IPS DF 19.7 (cell line): ENCODE results near the gene HOXA4.

Experiments used
- DNase-seq: peaks from one replicate; pipeline ENCODE4 v3.0.0-alpha.2; 2013; ENCODE audit warnings: low read depth, low spot score

Gene HOXA4

DNA sequence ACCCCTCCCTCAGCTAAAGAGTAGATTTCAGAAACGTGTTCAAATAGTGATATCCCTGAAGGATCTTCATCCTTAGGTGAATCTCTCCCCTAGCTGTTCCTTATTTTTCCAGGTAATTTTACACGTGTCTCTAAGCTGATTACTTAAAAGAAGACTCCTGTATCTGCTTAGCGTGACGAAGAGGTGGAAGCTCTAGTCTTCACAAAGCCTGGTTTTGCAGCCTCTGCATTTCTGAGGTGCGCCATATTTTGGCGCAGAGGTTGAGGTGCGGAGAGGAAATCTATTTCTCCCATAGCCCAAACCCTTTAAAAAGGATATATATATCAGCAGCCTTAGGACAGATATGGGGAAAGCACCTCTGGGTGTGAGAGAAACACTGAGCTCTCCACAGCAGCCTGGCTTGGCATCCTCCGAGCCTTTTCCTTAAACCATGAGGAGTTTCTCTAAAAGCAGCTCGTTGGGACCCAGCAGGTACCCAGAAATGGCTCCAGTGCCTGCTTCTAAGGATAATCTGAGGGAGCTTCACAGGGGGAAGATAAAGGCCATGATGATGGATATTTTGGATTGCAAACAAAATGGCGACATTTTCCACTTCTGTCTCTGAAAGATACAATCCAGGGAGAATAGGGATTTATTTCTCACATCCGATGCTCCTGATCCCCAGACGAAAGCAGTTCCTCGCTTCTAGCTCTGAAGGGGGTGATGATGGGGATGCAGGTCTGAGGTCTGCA is 25.1 kb downstream of the HOXA4 start:
- DNase-seq = no peak

DNA sequence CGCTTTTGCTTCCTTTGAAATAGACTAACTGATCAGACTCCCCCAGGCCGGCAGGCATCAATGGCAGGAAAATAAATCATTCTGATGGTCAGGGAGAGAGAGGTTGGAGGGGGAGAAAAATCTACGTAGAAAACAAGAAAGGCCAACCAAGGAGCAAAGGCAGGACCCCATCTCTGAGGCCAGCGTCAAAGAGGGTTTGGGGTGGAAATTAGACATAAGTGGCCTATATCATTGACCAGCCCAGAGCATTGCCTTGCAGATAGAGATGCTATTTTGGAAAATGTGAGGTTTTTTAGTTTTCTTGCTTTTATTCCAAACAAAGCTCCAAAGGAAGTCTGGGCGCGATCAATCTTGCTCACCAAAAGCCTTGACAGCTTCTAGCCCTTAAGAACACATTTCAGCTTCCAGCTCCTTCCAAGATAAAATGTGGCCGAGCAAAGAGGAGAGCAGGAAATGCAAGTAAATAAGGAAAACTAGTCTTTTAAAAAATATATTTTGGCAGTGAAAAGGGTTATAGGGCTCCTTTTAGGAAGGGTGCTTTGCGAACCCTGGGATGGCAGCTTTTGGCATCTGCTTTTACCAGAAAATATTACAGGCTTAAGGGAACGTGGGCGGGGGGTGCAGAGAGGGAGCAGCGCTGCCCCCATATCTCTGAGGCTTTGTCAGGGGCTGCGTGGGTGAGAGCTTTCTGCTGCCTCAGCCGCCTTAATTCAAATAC is 26.1 kb downstream of the HOXA4 start:
- DNase-seq = no peak

DNA sequence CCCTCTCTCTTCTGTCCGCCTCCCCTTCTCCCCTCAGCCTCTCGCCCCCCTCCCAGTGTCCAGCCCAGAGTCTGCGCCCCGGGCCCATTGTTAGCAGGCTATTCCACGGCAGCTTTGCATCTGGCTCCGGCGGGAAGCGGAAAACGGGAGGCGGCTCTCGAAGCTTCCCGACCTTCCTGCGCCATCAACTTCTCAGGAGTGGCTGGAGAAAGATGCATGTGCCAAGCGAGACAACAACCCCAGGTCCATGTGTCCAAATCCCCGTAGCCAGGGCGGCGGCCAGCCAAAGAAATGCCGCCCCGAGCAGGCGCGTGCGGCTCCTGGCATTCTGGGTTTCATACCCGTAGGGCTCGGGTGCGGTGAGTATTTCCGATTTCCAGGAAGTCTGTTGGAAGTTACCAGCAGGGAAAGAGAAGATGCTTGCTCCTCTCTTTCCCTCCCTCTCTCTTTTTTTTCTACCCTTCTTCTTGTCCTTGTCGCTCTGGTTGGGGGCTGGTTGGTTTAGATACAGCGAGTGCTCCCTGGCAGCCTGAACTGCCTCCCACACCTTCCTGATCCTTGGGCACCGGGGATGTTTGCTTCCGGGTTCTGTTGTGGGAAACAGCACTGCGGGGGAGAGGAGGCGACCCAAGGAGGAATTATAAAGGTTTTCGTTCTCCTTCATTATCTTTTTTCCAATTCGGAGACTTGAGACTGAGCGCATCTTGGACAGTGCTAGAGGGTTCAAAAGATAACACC is 26.9 kb downstream of the HOXA4 start:
- no peak for DNase-seq

DNA sequence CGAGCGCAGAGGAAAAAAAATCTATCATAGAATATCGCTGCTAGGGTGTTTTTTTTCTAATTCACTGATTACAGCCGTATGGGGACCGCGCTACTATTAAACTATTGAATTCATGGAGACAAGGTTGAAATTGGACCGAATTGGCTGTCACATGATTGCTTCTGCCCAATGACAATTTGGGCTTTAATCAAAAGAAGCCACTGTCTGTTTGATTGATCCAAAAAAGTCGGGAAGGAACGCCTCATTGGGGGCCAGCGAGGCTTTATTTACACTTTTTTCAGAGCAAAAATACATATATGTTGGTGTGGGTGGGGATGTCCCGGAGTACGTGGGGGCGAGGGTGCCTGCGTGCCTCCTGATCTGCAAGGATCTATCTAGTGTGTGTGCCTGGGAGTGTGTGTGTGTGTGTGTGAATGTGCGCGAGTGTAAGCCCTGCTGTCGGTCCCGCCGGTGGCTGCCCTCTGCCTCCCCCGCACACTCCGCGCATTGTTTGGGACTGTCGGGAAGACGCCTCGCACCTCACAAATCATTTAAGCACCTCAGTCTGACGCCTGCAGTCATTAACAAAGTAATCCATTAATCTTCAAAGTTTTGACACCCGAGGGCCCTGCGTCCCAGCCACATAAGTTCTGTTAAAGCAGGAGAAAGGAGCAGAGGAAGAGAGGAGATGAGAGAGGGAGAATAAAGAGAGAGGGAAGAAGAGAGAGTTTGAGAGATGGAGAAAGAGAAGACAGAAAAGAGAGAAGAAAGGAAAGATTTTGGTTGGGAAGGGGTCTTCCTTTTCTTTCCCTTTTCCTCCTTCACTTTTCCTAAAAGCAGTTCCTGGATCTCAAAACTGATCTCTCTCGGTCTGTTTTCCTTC is 27.7 kb downstream of the HOXA4 start, which contains the start of gene HOXA2:
HOXA2 (minus strand) TSS at position 103 of the 862 bp plus-strand sequence. CDS start 183 bp downstream, outside the sequence.
- DNase-seq = no peak

DNA sequence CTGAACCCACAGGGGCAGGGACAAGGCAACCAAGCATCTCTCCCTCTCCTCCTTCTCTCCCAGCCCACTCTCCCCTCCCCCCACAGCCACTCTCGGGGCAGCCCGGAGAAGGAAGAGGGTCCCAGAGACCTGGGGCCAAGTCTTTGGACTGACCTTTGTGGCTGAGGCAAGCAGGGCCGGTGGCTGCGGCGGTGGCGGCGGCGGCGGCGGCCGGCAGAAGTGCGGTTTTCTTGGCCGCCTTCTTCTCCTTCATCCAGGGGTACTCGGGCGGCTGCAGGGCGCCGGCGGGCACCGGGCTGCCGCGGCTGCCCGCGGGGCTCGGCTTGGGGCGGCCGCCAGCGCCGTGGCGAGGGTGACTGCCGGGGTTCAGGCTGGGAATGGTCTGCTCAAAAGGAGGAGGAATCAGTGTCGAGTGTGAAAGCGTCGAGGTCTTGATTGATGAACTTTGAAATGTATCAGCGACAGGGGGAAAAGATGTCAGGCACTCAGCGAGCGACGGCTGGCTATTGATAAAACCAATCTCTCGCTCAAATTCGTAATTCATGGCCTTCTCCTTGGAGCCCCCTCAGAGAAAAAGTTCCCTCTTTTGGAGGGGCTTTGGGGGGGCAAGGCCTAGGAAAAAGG is 28.5 kb downstream of the HOXA4 start:
- DNase-seq = no peak

DNA sequence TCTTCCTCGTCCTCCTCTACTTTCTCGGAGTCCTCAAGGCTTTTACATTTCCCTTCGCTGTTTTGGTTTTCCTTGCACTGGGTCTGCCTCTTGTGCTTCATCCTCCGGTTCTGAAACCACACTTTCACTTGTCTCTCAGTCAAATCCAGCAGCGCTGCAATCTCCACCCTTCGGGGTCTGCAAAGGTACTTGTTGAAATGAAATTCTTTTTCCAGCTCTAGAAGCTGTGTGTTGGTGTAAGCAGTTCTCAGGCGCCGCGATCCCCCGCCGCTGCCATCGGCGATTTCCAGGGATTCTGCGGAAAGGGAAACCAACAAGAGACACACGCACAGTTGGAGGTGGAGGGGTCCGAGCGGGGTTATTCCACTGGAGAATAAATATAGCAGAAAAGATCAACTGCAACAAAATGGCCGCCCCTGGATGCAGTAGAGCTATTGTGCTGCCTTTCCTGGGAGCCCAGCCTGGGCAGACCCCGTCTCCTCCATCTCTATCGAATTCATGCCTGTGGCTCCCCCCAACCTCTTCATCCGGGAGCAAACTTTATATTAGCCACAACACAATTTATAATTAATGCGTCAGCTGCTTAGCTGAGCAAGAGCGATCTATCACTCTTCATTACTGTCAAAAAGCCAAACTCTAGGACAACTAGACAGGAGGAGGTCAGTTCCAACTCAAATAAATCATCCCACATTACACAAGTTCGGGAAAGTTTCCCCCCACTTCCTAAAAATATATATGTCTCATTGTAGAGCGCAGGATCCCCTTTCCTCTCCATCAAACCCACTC is 29.2 kb downstream of the HOXA4 start:
- no peak for DNase-seq

DNA sequence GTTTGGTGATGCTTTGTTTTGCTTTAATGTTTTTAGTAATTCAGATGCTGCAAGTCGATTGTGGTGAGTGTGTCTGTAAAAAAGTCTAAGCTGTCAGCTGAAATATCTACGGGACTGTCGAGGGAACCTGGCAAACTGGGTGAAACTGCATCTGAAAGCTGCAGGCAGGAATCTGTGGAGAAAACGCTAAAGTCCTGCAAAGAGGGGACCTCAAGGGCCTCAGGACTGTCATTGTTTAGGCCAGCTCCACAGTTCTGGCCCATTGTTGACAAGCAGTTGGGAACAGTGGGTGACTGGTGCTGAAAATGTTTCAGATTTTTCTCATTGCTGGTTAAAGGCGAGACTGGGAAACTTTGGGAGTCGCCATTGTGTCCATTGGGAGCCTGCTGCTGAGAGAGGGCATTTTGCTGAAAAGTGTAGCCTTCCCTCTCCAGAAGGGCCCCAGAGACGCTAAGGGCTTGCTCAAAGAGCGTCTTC is 29.8 kb downstream of the HOXA4 start:
- no peak for DNase-seq

DNA sequence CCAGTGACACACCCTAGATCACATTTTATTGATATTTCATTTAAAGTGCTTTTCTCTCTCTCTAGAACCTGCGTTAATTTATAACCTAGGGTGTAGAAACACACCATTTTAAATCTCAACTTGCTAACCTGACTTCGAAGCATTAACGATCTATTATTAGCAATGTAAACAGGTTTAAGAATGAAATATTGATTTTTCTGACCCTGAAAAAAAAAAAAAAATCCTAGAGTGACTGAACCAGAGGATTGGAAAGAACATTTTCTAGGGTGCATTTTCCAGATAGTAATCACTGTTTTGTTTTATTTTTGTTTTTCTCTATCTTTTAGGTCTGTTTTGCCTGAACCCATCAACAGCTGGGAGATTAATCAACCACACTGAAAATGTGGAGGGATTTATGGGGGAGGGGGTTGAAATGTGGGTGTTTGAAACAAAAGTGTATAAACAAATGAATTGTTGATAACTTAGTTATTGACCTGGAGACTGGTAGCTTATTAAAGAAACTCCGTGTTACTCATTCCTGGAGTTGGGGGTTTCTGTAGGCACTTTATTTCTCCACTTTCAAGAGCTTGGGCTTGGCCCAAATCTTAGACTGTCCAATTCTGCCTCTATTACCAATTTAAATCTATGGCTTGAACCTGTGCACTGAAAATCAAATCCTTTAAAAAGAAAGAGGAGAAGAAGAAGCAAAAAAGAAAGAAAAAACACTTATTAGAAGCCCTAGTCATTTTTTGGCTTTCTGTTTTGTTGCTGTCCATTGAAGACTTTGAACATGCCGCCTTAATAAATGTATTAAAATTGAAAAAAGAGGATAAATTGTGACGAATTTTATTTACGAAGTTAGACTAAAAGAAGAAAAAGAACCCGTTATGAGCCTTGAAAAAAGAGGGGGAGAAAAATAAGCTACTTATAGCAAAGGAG is 30.8 kb downstream of the HOXA4 start:
- no peak for DNase-seq

DNA sequence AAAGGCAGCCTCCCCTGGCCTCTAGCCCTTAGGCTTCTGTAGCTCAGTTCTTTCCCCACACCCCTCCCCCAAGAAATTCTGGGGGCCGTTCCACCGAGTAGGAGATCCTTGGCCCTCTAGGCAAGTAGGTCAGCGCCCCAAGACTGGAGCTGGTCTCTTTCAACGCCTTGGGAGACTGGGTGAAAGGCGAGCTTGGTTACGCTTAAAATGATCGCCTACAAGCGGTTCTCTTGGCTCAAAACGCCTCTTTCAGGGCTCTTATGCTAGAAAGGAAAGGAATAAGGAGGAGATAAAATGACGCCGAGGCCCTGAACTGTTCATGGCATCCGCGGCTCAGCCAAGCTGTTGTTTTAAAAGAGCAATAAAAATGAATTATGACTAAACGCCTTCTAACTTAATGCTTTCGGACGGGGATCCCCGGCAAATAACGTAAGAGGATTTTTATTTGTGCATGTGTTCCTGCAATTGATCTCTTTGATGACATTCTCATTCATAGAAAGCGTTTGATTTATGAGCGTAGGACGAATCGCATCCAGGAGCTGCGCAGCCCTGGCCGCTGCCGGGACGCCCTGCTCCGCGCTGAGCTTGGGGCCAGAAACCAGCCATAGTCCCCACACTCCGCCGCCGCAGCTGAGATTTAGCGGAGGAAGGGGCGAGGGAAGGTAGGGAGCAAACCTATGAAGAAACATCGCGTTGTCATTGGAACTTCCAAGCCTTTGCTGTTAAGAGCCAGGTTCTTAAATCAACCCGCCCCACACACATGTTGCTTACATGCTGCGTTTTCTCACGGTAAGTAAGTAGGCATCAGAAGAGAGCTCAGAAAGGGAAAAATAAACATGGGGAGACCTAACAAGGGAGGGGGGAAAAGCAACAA is 31.7 kb downstream of the HOXA4 start:
- no peak for DNase-seq

DNA sequence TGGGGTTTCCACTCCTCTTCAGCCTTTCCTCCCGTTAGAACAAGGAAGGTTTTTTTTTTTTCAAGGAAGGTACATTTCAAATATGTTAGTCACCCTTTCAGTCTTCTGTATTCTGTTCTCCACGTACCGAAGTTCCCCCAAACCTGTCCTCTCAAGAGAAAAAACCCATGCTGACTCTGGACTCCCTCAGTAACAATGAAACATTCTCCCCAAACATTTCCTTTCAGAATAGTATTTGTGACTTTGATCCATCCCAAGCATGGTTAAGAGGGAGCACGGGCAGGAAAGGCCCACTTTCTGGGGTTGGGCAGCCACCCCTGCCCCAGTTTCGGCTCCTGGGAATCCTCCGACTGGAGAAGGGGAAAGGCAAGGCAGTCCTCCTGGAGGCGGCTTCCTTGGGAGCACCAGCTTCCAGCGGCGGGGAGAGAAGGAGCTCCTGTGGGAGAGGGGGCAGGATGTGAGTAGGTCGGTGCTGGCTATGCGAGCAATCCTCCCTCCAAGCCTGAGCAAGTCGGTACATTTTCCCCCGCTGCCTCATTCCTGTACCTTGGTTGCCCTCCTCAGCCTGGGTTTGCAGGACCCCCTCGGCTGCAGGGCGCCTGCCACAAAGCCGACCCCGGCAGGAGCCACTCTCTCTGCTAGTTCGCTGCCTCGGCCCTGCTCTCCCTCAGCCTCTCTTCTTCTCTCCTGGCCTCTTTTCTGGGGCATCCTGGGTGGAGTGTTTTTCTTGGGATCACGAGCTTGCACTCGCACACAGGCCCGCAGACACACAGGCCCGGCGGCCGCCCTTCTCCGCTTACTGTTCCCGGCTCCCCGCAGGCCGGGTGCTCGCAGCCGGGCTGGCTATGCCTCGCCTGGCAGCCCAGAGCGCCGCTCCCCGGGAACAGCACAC is 32.6 kb downstream of the HOXA4 start:
- no peak for DNase-seq

DNA sequence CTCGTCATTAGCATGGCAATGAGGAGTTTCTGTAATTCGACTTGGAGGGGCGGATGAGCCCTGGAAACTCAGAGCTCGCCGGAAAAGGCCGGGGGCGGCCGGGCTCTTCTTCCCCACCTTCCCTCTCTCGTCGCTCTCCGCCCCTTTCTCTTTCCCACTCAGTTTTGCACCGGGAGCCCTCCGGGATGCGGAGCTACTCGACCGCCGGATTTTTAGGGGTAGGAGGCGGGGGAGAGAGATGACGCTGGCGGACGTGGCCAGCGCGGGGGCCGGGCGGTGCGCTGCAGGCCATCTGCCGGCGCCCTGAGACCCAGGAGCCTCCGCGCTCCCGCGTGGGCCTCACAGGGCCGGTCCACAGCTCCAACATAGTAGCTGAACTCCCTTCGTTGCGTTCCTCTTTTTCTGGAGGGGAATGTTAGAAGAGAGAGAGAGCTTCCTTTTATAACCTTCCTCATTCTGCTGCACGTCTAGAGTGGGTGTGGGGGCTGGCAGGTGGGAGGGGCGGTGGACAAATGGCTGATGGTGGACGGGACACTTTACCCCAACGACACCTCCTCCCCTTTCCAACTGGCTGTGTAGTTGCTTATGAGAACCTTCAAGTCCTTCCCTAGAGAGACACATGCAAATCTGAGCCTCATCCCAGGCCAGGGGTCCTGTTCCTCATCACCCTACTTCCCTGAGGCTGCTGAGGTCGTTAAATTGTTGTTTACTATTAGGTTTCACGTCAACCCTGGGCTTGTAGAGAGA is 33.6 kb downstream of the HOXA4 start:
- no peak for DNase-seq

DNA sequence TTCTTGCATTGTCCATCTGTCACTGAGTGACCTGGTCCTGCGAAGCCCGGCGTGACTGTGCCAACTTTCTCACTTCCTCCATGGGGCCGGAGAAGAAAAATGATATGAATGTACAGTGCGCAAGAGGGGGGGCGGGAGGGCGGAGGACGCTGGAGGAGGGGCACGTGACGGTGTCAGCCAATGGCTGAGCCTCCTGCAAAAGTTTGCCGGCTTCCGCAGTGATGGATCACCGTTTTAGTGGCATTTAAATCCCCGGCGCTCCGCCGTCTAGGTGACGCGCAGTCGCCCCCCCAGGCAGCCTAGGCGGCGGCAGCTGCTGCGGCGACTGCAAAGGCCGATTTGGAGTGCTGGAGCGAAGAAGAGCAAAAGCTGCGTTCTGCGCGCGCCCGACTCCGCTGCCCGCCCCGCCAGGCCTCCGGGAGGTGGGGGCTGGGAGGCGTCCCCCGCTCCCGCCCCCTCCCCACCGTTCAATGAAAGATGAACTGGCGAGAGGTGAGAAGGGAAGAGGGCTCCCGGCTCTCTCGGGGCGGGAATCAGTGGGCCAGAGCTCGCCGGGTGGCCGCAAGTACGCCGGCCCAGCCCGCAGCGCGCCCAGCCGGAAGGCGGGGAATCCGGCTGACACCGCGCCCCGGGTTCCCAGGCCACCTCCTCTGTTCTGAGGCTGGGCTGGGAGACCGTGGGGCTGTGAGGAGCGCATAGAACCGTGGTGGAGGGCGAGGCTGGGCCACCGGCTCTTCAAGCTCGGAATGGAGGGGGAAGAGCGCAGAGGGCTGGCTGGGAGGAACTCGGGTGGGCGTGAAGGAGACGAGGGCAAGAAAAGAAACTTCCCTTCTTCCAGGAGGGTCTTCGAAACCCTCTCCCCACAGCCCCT is 34.4 kb downstream of the HOXA4 start, which contains the start of gene HOXA1:
HOXA1 (minus strand) TSS at position 104 of the 871 bp plus-strand sequence; CDS start at position 16, 88 bp downstream.
- DNase-seq = no peak

DNA sequence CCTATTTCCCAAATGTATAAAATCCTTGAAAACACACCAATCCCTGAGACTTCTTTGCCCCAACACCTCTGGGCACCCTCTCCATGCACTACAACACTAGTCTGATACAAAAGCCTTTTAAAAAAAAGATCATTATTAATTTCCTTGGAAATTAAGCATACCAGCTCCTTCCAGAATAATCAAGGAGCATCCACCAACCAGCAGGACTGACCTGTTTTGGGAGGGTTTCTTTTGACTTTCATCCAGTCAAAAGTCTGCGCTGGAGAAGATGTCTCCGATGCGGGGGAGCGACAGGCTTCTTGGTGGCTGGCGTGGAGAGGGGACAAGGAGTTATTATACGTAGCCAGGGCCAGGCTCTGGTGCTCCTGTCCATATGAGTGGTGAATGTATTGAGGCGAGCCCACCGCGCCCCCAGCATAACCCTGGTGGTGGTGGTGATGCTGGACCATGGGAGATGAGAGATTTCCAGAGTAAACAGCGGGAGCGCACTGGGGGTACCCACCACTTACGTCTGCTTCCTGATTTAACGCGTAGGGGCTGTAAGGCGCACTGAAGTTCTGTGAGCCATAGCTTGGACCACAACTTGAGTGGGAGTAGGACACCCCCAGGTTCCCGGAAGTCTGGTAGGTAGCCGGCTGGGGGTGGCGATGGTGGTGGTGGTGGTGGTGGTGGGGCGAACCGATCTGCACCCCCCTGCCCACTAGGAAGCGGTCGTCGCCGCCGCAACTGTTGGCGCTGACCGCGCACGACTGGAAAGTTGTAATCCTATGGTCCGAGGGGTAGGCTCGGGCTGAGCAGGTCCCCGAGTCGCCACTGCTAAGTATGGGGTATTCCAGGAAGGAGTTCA is 35.3 kb downstream of the HOXA4 start:
- no peak for DNase-seq
